SK-N-MC (cell line): ENCODE data around the gene BAD.

ENCODE experiments used
- EZH2 ChIP-seq: fragments of 200-600 bp; sonication (generic); IDR thresholded peaks from one replicate; pipeline ENCODE4 v1.6.1; 2017; ENCODE audit warnings: antibody characterized with exemption
- POLR2AphosphoS5 ChIP-seq: IDR thresholded peaks from 2 replicates; pipeline ENCODE4 v1.6.1; 2012; ENCODE audit warnings: mild to moderate bottlenecking, low read depth, low read length, borderline replicate concordance

- no peak for TF ChIP-seq EZH2
- peak; percentile 36; the same call in 1 of the 2 replicates for TF ChIP-seq POLR2AphosphoS5
Observed at GRCh38 chr11:64233913-64234586, 50.4 kb downstream of the BAD start, which contains the start of gene VEGFB.
